BE2C (cell line): Measurements from ENCODE around the gene EIF1.
A peak's percentile ranks its signal among the peaks of the same experiment; 100 is the strongest.
"Not testable (repeated sequence)": the region's sequence is repeated elsewhere in the genome, so short reads cannot be mapped to it uniquely, and the experiment has no call there.

ENCODE experiments used
- DNase-seq: peaks from one replicate; pipeline ENCODE4 v3.0.0-alpha.2; 2020
- H3K27me3 ChIP-seq: fragments of 250-450 bp; sonication (Bioruptor Pico); 2 replicates; pipeline ENCODE4 v1.5.1; 2020; ENCODE audit warnings: mild to moderate bottlenecking
- H3K36me3 ChIP-seq: fragments of 250-450 bp; sonication (Bioruptor Pico); 2 replicates; pipeline ENCODE4 v1.5.1; 2020; ENCODE audit warnings: mild to moderate bottlenecking
- H3K4me1 ChIP-seq: fragments of 250-450 bp; sonication (Bioruptor Pico); 2 replicates; pipeline ENCODE4 v1.5.1; 2020
- H3K4me3 ChIP-seq: 2 replicates; pipeline ENCODE4 v1.5.1; 2011; ENCODE audit warnings: low read depth, low read length
- H3K9me3 ChIP-seq: fragments of 250-450 bp; sonication (Bioruptor Pico); 2 replicates; pipeline ENCODE4 v1.5.1; 2020
- TF ChIP-seq, protein P1 (sequence below): IDR thresholded peaks from 2 replicates; pipeline ENCODE4 v1.5.1; 2012; ENCODE audit warnings: mild to moderate bottlenecking, low read depth, low read length

EIF1 gene

DNA sequence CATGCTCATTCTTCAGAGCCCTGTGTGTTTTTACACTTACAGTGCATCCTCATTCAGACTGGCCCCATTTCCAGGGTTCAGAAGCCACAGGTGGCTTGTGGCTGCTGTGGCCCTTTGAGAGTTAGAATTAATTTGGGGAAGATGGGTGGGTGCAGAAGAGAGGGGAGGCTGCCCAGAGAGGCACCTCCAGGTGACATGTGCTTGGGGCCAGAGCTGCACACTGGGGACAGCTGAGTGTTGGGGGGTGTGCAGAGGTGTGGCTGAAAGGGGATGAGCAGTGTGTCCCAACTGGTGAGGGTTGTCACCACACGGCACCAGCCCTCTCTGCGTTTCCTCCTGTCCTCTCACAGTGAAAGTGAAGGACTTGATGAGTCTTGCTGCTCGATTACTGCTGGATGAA lies 6.9 kb upstream of the EIF1 start:
- H3K4me1 ChIP-seq, result peaks cover 15% of the 10 kb centered on the region
- no peak overlapping the region for H3K4me3 ChIP-seq
- TF ChIP-seq, protein P1, sequence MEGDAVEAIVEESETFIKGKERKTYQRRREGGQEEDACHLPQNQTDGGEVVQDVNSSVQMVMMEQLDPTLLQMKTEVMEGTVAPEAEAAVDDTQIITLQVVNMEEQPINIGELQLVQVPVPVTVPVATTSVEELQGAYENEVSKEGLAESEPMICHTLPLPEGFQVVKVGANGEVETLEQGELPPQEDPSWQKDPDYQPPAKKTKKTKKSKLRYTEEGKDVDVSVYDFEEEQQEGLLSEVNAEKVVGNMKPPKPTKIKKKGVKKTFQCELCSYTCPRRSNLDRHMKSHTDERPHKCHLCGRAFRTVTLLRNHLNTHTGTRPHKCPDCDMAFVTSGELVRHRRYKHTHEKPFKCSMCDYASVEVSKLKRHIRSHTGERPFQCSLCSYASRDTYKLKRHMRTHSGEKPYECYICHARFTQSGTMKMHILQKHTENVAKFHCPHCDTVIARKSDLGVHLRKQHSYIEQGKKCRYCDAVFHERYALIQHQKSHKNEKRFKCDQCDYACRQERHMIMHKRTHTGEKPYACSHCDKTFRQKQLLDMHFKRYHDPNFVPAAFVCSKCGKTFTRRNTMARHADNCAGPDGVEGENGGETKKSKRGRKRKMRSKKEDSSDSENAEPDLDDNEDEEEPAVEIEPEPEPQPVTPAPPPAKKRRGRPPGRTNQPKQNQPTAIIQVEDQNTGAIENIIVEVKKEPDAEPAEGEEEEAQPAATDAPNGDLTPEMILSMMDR, result no peak
- no peaks in the 10 kb centered on the region for H3K27me3 ChIP-seq
- no peaks in the 10 kb centered on the region for H3K36me3 ChIP-seq
- no peaks in the 10 kb centered on the region for H3K9me3 ChIP-seq
- no peak for DNase-seq

GRCh38 chr17:41682631-41683030 lies 6.1 kb upstream of the EIF1 start:
- DNase-seq, result no peak
- no peaks in the 10 kb centered on the region for H3K36me3 ChIP-seq
- TF ChIP-seq, protein P1, result no peak

GRCh38 chr17:41683441-41684007 lies 5.2 kb upstream of the EIF1 start:
- peaks cover 15% of the 10 kb centered on the region for H3K4me1 ChIP-seq
- DNase-seq, result no peak
- H3K36me3 ChIP-seq, result no peaks in the 10 kb centered on the region
- TF ChIP-seq, protein P1, result no peak
- 0 out of 2 replicates have a peak overlapping the region, but pooled peaks have one; percentile 4 for H3K4me3 ChIP-seq
- no peaks in the 10 kb centered on the region for H3K9me3 ChIP-seq
- no peaks in the 10 kb centered on the region for H3K27me3 ChIP-seq

More at GRCh38 chr17:41682631-41683030, 6.1 kb upstream of the EIF1 start:
- Histone ChIP-seq H3K9me3 (no peaks in the 10 kb centered on the region), H3K27me3 (no peaks in the 10 kb centered on the region), H3K4me1 (peaks cover 15% of the 10 kb centered on the region), H3K4me3 (no peak overlapping the region)

DNA sequence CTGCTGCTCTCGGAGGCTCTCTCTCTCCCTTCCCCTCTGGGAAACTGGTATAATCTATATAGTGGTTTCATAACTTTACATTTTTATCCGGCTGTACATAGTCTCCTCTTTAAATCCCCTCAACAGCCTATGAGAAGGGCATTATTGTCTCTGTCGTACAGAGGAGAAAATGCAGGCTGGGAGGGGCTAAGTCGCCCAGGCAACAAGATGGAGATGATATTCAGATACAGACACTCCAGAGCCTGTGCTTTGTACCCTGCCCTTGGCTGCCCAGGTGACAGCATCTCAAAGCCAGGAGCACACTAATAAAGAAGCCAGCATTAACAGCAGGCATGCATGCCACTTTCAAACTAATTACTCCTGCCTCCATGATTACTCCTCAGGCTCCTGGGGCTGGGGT lies 4.7 kb upstream of the EIF1 start:
- H3K27me3 ChIP-seq, result no peaks in the 10 kb centered on the region

GRCh38 chr17:41685753-41686152 lies 2.9 kb upstream of the EIF1 start:
- peaks cover 17% of the 10 kb centered on the region for H3K36me3 ChIP-seq
- DNase-seq, H3K4me3 ChIP-seq, H3K27me3 ChIP-seq, H3K9me3 ChIP-seq: not testable (repeated sequence)
- H3K4me1 ChIP-seq, result peaks cover 11% of the 10 kb centered on the region

More for the DNA sequence above, 4.7 kb upstream of the EIF1 start:
- Histone ChIP-seq H3K4me1 (peaks cover 14% of the 10 kb centered on the region), H3K4me3 (0 out of 2 replicates have a peak overlapping the region, but pooled peaks have one; percentile 4), H3K36me3 (peaks cover 3% of the 10 kb centered on the region; the same call in 1 of the 2 replicates), H3K9me3 (no peaks in the 10 kb centered on the region)
- DNase-seq, result peak; percentile 65
- TF ChIP-seq, protein P1, result no peak

- Histone ChIP-seq H3K36me3 (peaks cover 22% of the 10 kb centered on the region), H3K4me1 (peaks cover 11% of the 10 kb centered on the region), H3K9me3 (no peaks in the 10 kb centered on the region), H3K27me3 (no peaks in the 10 kb centered on the region), H3K4me3 (no peak overlapping the region)
- TF ChIP-seq, protein P1, result no peak
- no peak for DNase-seq
Measured at GRCh38 chr17:41686281-41686680, 2.4 kb upstream of the EIF1 start.
